Tibial artery (tissue), 4 donors: Measurements from ENCODE around the gene BMP6.

Experiments used
- DNase-seq, 2 donors: peaks; one replicate each; pipeline ENCODE4 v3.0.0-alpha.2; 2019
- H3K27ac ChIP-seq, 2 donors: fragments of 200-600 bp; sonication (generic) in 1 of 2; 1 replicate in 1 of 2; 2 replicates in 1 of 2; pipeline ENCODE4 v1.5.1; 2018 to 2019; ENCODE audit warnings: mild to moderate bottlenecking in 1 of 2
- H3K27me3 ChIP-seq, 2 donors: fragments of 200-600 bp; sonication (generic) in 1 of 2; one replicate each; pipeline versions ENCODE4 v1.5.1 to v1.6.0; 2016 to 2019
- H3K36me3 ChIP-seq, 3 donors: fragments of 200-600 bp; sonication (generic) in 2 of 3; one replicate each; pipeline ENCODE4 v1.5.1; 2016 to 2019; ENCODE audit warnings: mild to moderate bottlenecking in 2 of 3
- H3K4me1 ChIP-seq, 4 donors: fragments of 200-600 bp; sonication (generic) in 2 of 4; 1 replicate in 3 of 4; 2 replicates in 1 of 4; pipeline ENCODE4 v1.5.1; 2016 to 2019
- H3K4me3 ChIP-seq, 2 donors: fragments of 200-600 bp; sonication (generic) in 1 of 2; 1 replicate in 1 of 2; 2 replicates in 1 of 2; pipeline ENCODE4 v1.5.1; 2018 to 2019; ENCODE audit warnings: mild to moderate bottlenecking in 2 of 2
- H3K9me3 ChIP-seq, 3 donors: fragments of 200-600 bp; sonication (generic) in 1 of 3; one replicate each; pipeline ENCODE4 v1.5.1; 2016 to 2019
- CTCF ChIP-seq, 2 experiments: fragments of 200-600 bp in 1 of 2; fragments of 450-650 bp in 1 of 2; IDR thresholded peaks; one replicate each; pipeline ENCODE4 v1.5.1; 2017 to 2019; ENCODE audit warnings: antibody characterized with exemption in 2 of 2, mild to moderate bottlenecking in 1 of 2, moderate library complexity in 1 of 2
- intact Hi-C: fragments of 100-400 bp; cut with DNase I; formaldehyde crosslinking; loops from one replicate; pipeline ENCODE4 v1.15.0; 2023; ENCODE audit warnings: low total_unique reads

Gene BMP6

GRCh38 chr6:7701212-7701834 is 24.6 kb upstream of the BMP6 start:
- no peaks in the 10 kb centered on the region for H3K9me3 ChIP-seq
- H3K4me3 ChIP-seq = no peak overlapping the region
- peaks cover 0 to 16% (median 3%) of the 10 kb centered on the region in 4 donors for H3K4me1 ChIP-seq
- no peak for TF ChIP-seq CTCF (IDR thresholded peaks at IDR 0.05)
- no peak overlapping the region for H3K27ac ChIP-seq
- DNase-seq = no peak
- intact Hi-C loops = no loop called here
- H3K36me3 ChIP-seq = no peaks in the 10 kb centered on the region
- no peaks in the 10 kb centered on the region for H3K27me3 ChIP-seq

GRCh38 chr6:7703148-7703680 is 22.7 kb upstream of the BMP6 start:
- DNase-seq = no peak
- H3K36me3 ChIP-seq = no peaks in the 10 kb centered on the region
- TF ChIP-seq CTCF (IDR thresholded peaks at IDR 0.05) = no peak
- H3K27me3 ChIP-seq = no peaks in the 10 kb centered on the region
- no peaks in the 10 kb centered on the region for H3K9me3 ChIP-seq
- intact Hi-C loops = no loop called here
- H3K4me1 ChIP-seq = peaks cover 0 to 5% (median under 1%) of the 10 kb centered on the region in 4 donors
- no peak overlapping the region for H3K4me3 ChIP-seq
- H3K27ac ChIP-seq = no peak overlapping the region

- no peak overlapping the region for H3K27ac ChIP-seq
- no peak overlapping the region for H3K4me3 ChIP-seq
- H3K36me3 ChIP-seq = no peaks in the 10 kb centered on the region
- no peaks in the 10 kb centered on the region for H3K9me3 ChIP-seq
- no peak for DNase-seq
- no peaks in the 10 kb centered on the region for H3K27me3 ChIP-seq
- TF ChIP-seq CTCF (IDR thresholded peaks at IDR 0.05) = no peak
- intact Hi-C loops = no loop called here
- H3K4me1 ChIP-seq = no peaks in the 10 kb centered on the region
Measured at GRCh38 chr6:7705483-7705882, 20.4 kb upstream of the BMP6 start.

GRCh38 chr6:7706269-7706668 is 19.6 kb upstream of the BMP6 start:
- Histone ChIP-seq H3K4me3 (no peak overlapping the region), H3K4me1 (no peaks in the 10 kb centered on the region), H3K27me3 (no peaks in the 10 kb centered on the region), H3K27ac (no peak overlapping the region), H3K9me3 (no peaks in the 10 kb centered on the region), H3K36me3 (no peaks in the 10 kb centered on the region)
- no peak for TF ChIP-seq CTCF (IDR thresholded peaks at IDR 0.05)
- intact Hi-C loops = no loop called here
- no peak for DNase-seq

- no peaks in the 10 kb centered on the region for H3K36me3 ChIP-seq
- H3K27ac ChIP-seq = no peak overlapping the region
- no peaks in the 10 kb centered on the region for H3K9me3 ChIP-seq
- no peak overlapping the region for H3K4me3 ChIP-seq
- DNase-seq = no peak
- no peaks in the 10 kb centered on the region for H3K4me1 ChIP-seq
- no peaks in the 10 kb centered on the region for H3K27me3 ChIP-seq
- no peak for TF ChIP-seq CTCF (IDR thresholded peaks at IDR 0.05)
- intact Hi-C loops = no loop called here
Measured at GRCh38 chr6:7707787-7708186, 18.1 kb upstream of the BMP6 start.
